ENCODE results near the gene HBE1.

- TF ChIP-seq CTCF (IDR thresholded peaks at IDR 0.05; ENCODE audit: insufficient read depth, low read depth, low read length): no peak
- TF ChIP-seq EZH2 (IDR thresholded peaks at IDR 0.05; ENCODE audit: insufficient read depth, low read length): no peak
These were observed 41.6 kb downstream of the HBE1 start for GRCh38 chr11:5228124-5228523.
